GM12864 (cell line): ENCODE measurements around the gene BBOF1.
"Not testable (repeated sequence)": the region's sequence is repeated elsewhere in the genome, so short reads cannot be mapped to it uniquely, and the experiment has no call there.

Source experiments
- DNase-seq: peaks from one replicate; pipeline ENCODE4 v3.0.0-alpha.2; 2011; ENCODE audit warnings: low read depth
- H3K4me3 ChIP-seq: 2 replicates; pipeline ENCODE4 v1.5.1; 2011; ENCODE audit warnings: mild to moderate bottlenecking, low read depth, low read length, control low read depth
- CTCF ChIP-seq: IDR thresholded peaks from 2 replicates; pipeline ENCODE4 v1.5.1; 2011; ENCODE audit warnings: low read depth, mild to moderate bottlenecking, moderate library complexity, low read length, control low read depth, inconsistent platforms; ENCODE audit errors: missing control alignments

BBOF1 gene

GRCh38 chr14:74018586-74019407 is at the start of gene BBOF1, which contains the start of gene ENTPD5:
BBOF1 (plus strand) TSS chr14:74019349; CDS start chr14:74019479, 130 bp downstream.
ENTPD5 (minus strand) TSS chr14:74019288; CDS start chr14:73988102, 31,186 bp downstream.
- no peak for TF ChIP-seq CTCF
- peak within 1 kb of the TSS; percentile 94 for H3K4me3 ChIP-seq
- peak; percentile 16 for DNase-seq

DNA sequence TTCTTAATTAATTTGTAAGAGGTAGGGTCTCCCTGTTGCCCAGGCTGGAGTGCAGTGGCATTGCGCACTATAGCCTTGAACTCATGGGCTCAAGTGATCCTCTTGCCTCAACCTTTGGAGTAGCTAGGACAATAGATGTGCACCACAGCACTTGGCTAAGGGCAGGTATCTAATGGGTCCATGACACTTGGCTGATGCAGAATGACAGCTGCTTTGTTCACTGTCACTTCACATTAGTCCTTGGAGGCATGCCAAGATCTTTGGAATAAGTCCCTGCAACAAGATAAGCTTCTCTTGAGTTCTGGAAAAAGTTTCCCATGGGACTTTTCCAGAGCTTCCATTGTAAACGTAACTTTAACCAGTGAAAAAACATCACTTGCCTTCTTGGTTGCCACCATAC is 45.7 kb upstream of the BBOF1 start:
- no peak overlapping the region for H3K4me3 ChIP-seq
- DNase-seq, result no peak
- no peak for TF ChIP-seq CTCF

- no peak for TF ChIP-seq CTCF
Measured at GRCh38 chr14:73976125-73976524, 43.0 kb upstream of the BBOF1 start.

GRCh38 chr14:73977896-73978295 is 41.3 kb upstream of the BBOF1 start:
- TF ChIP-seq CTCF, result no peak
- DNase-seq, result no peak
- no peak overlapping the region for H3K4me3 ChIP-seq

More at GRCh38 chr14:73976125-73976524, 43.0 kb upstream of the BBOF1 start:
- no peak overlapping the region for H3K4me3 ChIP-seq
- no peak for DNase-seq

DNA sequence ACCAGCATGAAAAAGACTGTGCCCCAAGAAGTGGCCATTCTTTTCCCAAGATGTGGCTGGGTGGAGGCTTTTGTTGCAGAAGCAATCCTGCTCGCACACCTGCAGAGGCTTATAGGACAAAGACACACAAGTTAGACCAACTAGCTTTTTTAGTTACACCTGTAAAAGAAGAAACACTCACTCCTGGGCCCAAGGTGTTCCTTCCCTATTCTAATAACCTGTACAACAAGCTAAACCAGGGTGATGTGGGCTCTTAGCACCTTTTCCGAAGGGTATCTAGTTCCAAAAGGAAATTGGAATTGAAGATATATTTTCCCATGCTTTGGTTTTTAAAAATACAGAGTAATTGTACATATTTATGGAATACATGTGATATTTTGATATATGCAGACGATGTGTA is 31.1 kb upstream of the BBOF1 start:
- DNase-seq, result no peak
- no peak for TF ChIP-seq CTCF
- no peak overlapping the region for H3K4me3 ChIP-seq

DNA sequence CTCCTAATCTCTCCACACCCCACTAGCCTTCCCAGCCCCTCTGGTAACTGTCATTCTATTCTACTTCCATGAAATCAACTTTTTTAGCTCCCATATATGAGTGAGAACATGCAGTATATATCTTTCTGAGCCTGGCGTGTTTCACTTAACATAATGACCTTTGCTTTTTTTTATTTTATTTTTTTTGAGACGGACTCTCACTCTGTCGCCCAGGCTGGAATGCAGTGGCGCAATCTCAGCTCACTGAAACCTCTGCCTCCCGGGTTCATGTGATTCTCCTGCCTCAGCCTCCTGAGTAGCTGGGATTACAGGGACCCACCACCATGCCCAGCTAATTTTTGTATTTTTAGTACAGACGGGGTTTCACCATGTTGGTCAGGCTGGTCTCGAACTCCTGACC is 30.5 kb upstream of the BBOF1 start:
- H3K4me3 ChIP-seq, DNase-seq: not testable (repeated sequence)

DNA sequence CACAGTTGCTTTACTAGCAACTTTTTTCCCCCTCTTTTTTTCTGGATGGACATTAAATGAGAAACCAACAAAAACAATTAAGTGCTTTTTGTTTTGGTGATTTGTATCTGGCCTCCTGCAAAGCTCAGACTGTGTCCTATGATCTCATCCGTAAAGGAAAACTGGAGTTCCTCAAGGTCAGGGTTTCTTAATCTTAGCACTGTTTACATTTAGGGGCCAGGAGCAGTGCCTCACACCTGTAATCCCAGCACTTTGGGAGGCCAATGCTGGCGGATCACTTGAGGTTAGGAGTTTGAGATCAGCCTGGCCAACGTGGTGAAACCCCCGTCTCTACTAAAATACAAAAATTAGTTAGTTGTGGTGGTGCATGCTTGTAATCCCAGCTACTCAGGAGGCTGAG is 28.1 kb upstream of the BBOF1 start:
- H3K4me3 ChIP-seq, result no peak overlapping the region
- DNase-seq, result no peak
- TF ChIP-seq CTCF, result no peak

- DNase-seq, H3K4me3 ChIP-seq: not testable (repeated sequence)
Measured at GRCh38 chr14:73994926-73995325, 24.2 kb upstream of the BBOF1 start.
